HAP-1 (cell line): Measurements from ENCODE around the gene PDCD2L.
"Not testable (repeated sequence)": the region's sequence is repeated elsewhere in the genome, so short reads cannot be mapped to it uniquely, and the experiment has no call there.

Source experiments
- DNase-seq, 2 experiments: peaks; one replicate each; pipeline ENCODE4 v3.0.0-alpha.2; 2016 to 2020; ENCODE audit warnings: low spot score in 2 of 2
- H3K27me3 ChIP-seq: fragments of 250-450 bp; sonication (Bioruptor Pico); 2 replicates; pipeline ENCODE4 v1.5.1; 2020; ENCODE audit warnings: low read depth, mild to moderate bottlenecking, moderate library complexity
- H3K36me3 ChIP-seq: fragments of 250-450 bp; sonication (Bioruptor Pico); replicated peaks from 2 replicates; pipeline ENCODE4 v1.5.1; 2020; ENCODE audit warnings: mild to moderate bottlenecking
- H3K4me1 ChIP-seq: fragments of 250-450 bp; sonication (Bioruptor Pico); 2 replicates; pipeline ENCODE4 v1.5.1; 2020; ENCODE audit warnings: mild to moderate bottlenecking
- H3K4me3 ChIP-seq: fragments of 250-450 bp; sonication (Bioruptor Pico); 2 replicates; pipeline ENCODE4 v1.5.1; 2020; ENCODE audit warnings: mild to moderate bottlenecking, moderate library complexity
- H3K9me3 ChIP-seq: fragments of 250-450 bp; sonication (Bioruptor Pico); 2 replicates; pipeline ENCODE4 v1.5.1; 2020; ENCODE audit warnings: mild to moderate bottlenecking, moderate library complexity
- in situ Hi-C: fragments of 300-500 bp; cut with MboI; formaldehyde crosslinking; loops from 3 replicates; pipeline ENCODE4 v1.14.3; 2020; ENCODE audit warnings: low sequenced_read_pairs, inconsistent platforms, mixed read lengths

PDCD2L gene

GRCh38 chr19:34383599-34383998, 20.6 kb upstream of the PDCD2L start:
- peaks cover 91% of the 10 kb centered on the region for H3K36me3 ChIP-seq
- H3K4me1 ChIP-seq: no peaks in the 10 kb centered on the region
- DNase-seq: no peak
- H3K27me3 ChIP-seq: no peaks in the 10 kb centered on the region
- no peaks in the 10 kb centered on the region for H3K9me3 ChIP-seq
- in situ Hi-C loops: no loop called here
- no peak overlapping the region for H3K4me3 ChIP-seq

- in situ Hi-C loops: no loop called here
- no peak for DNase-seq
- peaks cover 89% of the 10 kb centered on the region for H3K36me3 ChIP-seq
- H3K4me3 ChIP-seq: no peak overlapping the region
- no peaks in the 10 kb centered on the region for H3K4me1 ChIP-seq
- H3K9me3 ChIP-seq: no peaks in the 10 kb centered on the region
- no peaks in the 10 kb centered on the region for H3K27me3 ChIP-seq
Observed at GRCh38 chr19:34386645-34387445, 17.4 kb upstream of the PDCD2L start.

- no peaks in the 10 kb centered on the region for H3K9me3 ChIP-seq
- no peak for DNase-seq
- no peak overlapping the region for H3K4me3 ChIP-seq
- in situ Hi-C loops: no loop called here
- no peaks in the 10 kb centered on the region for H3K27me3 ChIP-seq
- H3K36me3 ChIP-seq: peaks cover 87% of the 10 kb centered on the region
- no peaks in the 10 kb centered on the region for H3K4me1 ChIP-seq
Observed at GRCh38 chr19:34387446-34387810, 16.8 kb upstream of the PDCD2L start.

- H3K4me1 ChIP-seq, H3K27me3 ChIP-seq, H3K9me3 ChIP-seq, in situ Hi-C loops, DNase-seq, H3K4me3 ChIP-seq: not testable (repeated sequence)
- H3K36me3 ChIP-seq: peaks cover 86% of the 10 kb centered on the region
Observed at GRCh38 chr19:34388745-34389144, 15.5 kb upstream of the PDCD2L start.

GRCh38 chr19:34391813-34392212, 12.4 kb upstream of the PDCD2L start:
- DNase-seq: no peak
- H3K9me3 ChIP-seq: no peaks in the 10 kb centered on the region
- H3K27me3 ChIP-seq: no peaks in the 10 kb centered on the region
- H3K4me1 ChIP-seq: no peaks in the 10 kb centered on the region
- no peak overlapping the region for H3K4me3 ChIP-seq
- in situ Hi-C loops: no loop called here
- peaks cover 91% of the 10 kb centered on the region for H3K36me3 ChIP-seq

GRCh38 chr19:34393031-34393430, 11.2 kb upstream of the PDCD2L start:
- H3K4me1 ChIP-seq: no peaks in the 10 kb centered on the region
- no peak overlapping the region for H3K4me3 ChIP-seq
- H3K27me3 ChIP-seq: no peaks in the 10 kb centered on the region
- no peak for DNase-seq
- in situ Hi-C loops: no loop called here
- peaks cover 91% of the 10 kb centered on the region for H3K36me3 ChIP-seq
- no peaks in the 10 kb centered on the region for H3K9me3 ChIP-seq

- in situ Hi-C loops: no loop called here
- DNase-seq: no peak
Observed at GRCh38 chr19:34393629-34394028, 10.6 kb upstream of the PDCD2L start.

GRCh38 chr19:34397853-34398252, 6.3 kb upstream of the PDCD2L start:
- DNase-seq: no peak
- Histone ChIP-seq H3K36me3 (peaks cover 78% of the 10 kb centered on the region), H3K27me3 (no peaks in the 10 kb centered on the region), H3K4me3 (no peak overlapping the region), H3K4me1 (peaks cover 5% of the 10 kb centered on the region; the same call in 1 of the 2 replicates), H3K9me3 (no peaks in the 10 kb centered on the region)
- in situ Hi-C loops: no loop called here

More at GRCh38 chr19:34393629-34394028, 10.6 kb upstream of the PDCD2L start:
- Histone ChIP-seq H3K4me1 (no peaks in the 10 kb centered on the region), H3K36me3 (peaks cover 88% of the 10 kb centered on the region), H3K4me3 (no peak overlapping the region), H3K9me3 (no peaks in the 10 kb centered on the region), H3K27me3 (no peaks in the 10 kb centered on the region)

- H3K36me3 ChIP-seq: peaks cover 59% of the 10 kb centered on the region
- peaks cover 5% of the 10 kb centered on the region; the same call in 1 of the 2 replicates for H3K4me1 ChIP-seq
- H3K9me3 ChIP-seq: no peaks in the 10 kb centered on the region
- DNase-seq: no peak
- no peak overlapping the region for H3K4me3 ChIP-seq
- in situ Hi-C loops: no loop called here
- no peaks in the 10 kb centered on the region for H3K27me3 ChIP-seq
Observed at GRCh38 chr19:34399886-34400285, 4.3 kb upstream of the PDCD2L start.

GRCh38 chr19:34400844-34401243, 3.4 kb upstream of the PDCD2L start:
- H3K9me3 ChIP-seq, H3K4me1 ChIP-seq, H3K4me3 ChIP-seq, H3K27me3 ChIP-seq, DNase-seq, in situ Hi-C loops: not testable (repeated sequence)
- H3K36me3 ChIP-seq: peaks cover 52% of the 10 kb centered on the region

- H3K4me3 ChIP-seq: no peak overlapping the region
- in situ Hi-C loops: no loop called here
- no peaks in the 10 kb centered on the region for H3K27me3 ChIP-seq
- DNase-seq: peak; percentile 44 to 65
- peaks cover 42% of the 10 kb centered on the region for H3K36me3 ChIP-seq
- no peaks in the 10 kb centered on the region for H3K9me3 ChIP-seq
- H3K4me1 ChIP-seq: peaks cover 8% of the 10 kb centered on the region
Observed at GRCh38 chr19:34402074-34402600, 2.1 kb upstream of the PDCD2L start.

- H3K4me1 ChIP-seq: peaks cover 8% of the 10 kb centered on the region
- H3K9me3 ChIP-seq: no peaks in the 10 kb centered on the region
- peaks cover 33% of the 10 kb centered on the region for H3K36me3 ChIP-seq
- H3K27me3 ChIP-seq: no peaks in the 10 kb centered on the region
- peak overlapping the region; percentile 94 for H3K4me3 ChIP-seq
- no peak for DNase-seq
- in situ Hi-C loops: no loop called here
Observed at GRCh38 chr19:34403784-34404108, 453 bp upstream of the PDCD2L start.

- Histone ChIP-seq H3K36me3 (peaks cover 31% of the 10 kb centered on the region), H3K4me3 (no peak overlapping the region)
- in situ Hi-C loops: no loop called here
Observed at GRCh38 chr19:34405892-34406660, 1.9 kb downstream of the PDCD2L start.

GRCh38 chr19:34408411-34408810, 4.2 kb downstream of the PDCD2L start:
- peaks cover 34% of the 10 kb centered on the region for H3K36me3 ChIP-seq
- DNase-seq: no peak
- H3K9me3 ChIP-seq: no peaks in the 10 kb centered on the region
- H3K4me1 ChIP-seq: peaks cover 3% of the 10 kb centered on the region
- no peaks in the 10 kb centered on the region for H3K27me3 ChIP-seq
- H3K4me3 ChIP-seq: no peak overlapping the region
- in situ Hi-C loops: no loop called here

More at GRCh38 chr19:34405892-34406660, 1.9 kb downstream of the PDCD2L start:
- no peak for DNase-seq
- no peaks in the 10 kb centered on the region for H3K9me3 ChIP-seq
- peaks cover 8% of the 10 kb centered on the region for H3K4me1 ChIP-seq
- no peaks in the 10 kb centered on the region for H3K27me3 ChIP-seq
